Measurements from ENCODE around the gene NSRP1. TPM values are rescaled to one million over a fixed set of nuclear protein-coding genes. Genes with fewer than 3 reads are reported as not detected.
A peak's percentile ranks its signal among the peaks of the same experiment; 100 is the strongest.
"Not testable (repeated sequence)": the region's sequence is repeated elsewhere in the genome, so short reads cannot be mapped to it uniquely, and the experiment has no call there.

The NSRP1 gene
- total RNA-seq, 3 donors from 2014 or later, result 24.5 to 41.7 (median 24.7) TPM

DNA sequence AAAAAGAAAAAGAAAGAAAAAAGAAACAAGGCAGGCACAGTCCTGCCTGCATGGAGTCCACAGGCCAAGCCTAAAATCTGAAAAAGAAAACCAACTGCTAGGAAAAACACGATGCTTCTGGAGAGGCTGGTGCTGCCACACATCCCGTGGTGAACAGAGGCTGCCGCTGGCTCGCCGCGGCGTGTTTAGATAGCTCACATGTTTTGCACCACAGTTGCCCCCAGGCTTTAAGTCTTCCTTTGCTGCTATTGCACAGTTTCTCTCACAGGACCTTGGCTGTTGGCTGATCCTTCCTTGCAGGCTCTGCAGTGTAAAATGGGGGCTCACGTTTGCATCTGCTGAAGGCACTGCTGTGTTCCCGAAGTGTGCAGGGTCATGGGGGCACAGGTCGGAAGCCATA is 110.3 kb downstream of the NSRP1 start:
- Histone ChIP-seq H3K36me3 (ENCODE audit: low read depth) (no peaks in the 10 kb centered on the region), H3K9me3 (no peaks in the 10 kb centered on the region), H3K4me3 (no peak overlapping the region), H3K4me1 (ENCODE audit: low read depth) (no peaks in the 10 kb centered on the region)
- TF ChIP-seq, protein P1, sequence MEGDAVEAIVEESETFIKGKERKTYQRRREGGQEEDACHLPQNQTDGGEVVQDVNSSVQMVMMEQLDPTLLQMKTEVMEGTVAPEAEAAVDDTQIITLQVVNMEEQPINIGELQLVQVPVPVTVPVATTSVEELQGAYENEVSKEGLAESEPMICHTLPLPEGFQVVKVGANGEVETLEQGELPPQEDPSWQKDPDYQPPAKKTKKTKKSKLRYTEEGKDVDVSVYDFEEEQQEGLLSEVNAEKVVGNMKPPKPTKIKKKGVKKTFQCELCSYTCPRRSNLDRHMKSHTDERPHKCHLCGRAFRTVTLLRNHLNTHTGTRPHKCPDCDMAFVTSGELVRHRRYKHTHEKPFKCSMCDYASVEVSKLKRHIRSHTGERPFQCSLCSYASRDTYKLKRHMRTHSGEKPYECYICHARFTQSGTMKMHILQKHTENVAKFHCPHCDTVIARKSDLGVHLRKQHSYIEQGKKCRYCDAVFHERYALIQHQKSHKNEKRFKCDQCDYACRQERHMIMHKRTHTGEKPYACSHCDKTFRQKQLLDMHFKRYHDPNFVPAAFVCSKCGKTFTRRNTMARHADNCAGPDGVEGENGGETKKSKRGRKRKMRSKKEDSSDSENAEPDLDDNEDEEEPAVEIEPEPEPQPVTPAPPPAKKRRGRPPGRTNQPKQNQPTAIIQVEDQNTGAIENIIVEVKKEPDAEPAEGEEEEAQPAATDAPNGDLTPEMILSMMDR (IDR thresholded peaks at IDR 0.05), result no peak
- ATAC-seq (no peak), DNase-seq (no peak)
- intact Hi-C loops (cut with DNase I, micrococcal nuclease), result no loop called here

DNA sequence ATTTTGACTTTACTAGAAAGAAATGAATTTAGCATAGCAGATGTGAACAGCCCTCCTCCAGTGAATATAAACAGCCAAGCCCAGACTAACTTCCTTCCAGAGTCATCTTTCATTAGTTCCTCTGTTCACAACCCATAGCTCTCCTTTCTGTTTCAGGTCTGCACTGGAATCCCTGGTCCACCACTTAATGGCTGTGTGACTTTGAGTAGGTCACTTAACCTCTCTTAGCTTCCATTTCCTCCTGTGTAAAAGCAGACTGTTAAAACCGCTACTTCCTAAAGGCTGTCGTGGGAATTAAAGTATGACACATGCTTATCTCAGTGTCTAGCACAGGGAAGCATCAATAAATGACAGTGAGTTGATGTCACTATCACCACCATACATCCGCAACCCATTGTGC is 111.4 kb downstream of the NSRP1 start:
- TF ChIP-seq, protein P1 (IDR thresholded peaks at IDR 0.05), result no peak
- ATAC-seq, result no peak
- intact Hi-C loops (cut with DNase I, micrococcal nuclease), result no loop called here
- H3K4me3 ChIP-seq, result no peak overlapping the region
- no peaks in the 10 kb centered on the region for H3K36me3 ChIP-seq (ENCODE audit: low read depth)
- H3K9me3 ChIP-seq, result no peaks in the 10 kb centered on the region
- no peaks in the 10 kb centered on the region for H3K4me1 ChIP-seq (ENCODE audit: low read depth)
- no peak for DNase-seq

DNA sequence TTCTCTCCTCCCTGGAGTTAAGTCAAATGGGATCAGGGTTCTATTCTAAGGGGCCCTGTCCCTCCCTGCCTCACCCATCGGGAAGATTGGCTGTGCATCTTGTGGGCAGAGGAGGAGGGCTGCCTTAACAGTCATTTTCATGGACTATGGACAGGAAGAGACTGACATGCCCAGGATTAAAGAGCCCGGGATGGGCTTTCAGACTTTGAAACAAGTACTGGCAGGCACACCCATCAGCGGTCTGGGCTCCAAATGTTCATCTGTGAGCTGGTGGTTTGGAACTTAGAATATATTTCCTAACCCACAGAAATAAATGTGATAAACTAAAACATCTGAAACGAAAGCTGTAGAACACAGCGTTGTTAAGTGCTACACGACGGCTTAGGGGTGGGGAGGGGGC is 112.4 kb downstream of the NSRP1 start:
- ATAC-seq (peak; percentile 65), DNase-seq (no peak)
- Histone ChIP-seq H3K4me1 (ENCODE audit: low read depth) (no peaks in the 10 kb centered on the region), H3K9me3 (no peaks in the 10 kb centered on the region), H3K4me3 (no peak overlapping the region), H3K36me3 (ENCODE audit: low read depth) (no peaks in the 10 kb centered on the region)
- intact Hi-C loops (cut with DNase I, micrococcal nuclease), result no loop called here
- TF ChIP-seq, protein P1 (IDR thresholded peaks at IDR 0.05), result no peak

DNA sequence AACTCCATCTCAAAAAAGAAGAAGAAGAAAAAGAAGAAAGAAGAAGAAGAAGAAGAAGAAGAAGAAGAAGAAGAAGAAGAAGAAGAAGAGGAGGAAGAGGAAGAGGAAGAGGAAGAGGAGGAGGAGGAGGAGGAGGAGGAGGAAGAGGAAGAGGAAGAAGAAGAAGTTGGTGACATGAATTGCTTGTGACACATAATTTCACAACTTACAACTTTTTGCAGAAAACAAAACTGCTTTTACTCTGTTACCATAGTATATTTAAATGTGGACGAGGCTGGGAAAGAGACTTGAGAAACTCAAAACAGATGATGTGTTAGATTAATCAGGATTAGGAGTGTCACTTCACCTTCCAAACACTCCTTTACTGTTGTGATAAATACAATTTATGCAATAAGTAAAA is 113.4 kb downstream of the NSRP1 start:
- H3K4me3 ChIP-seq; intact Hi-C loops (cut with DNase I, micrococcal nuclease); H3K36me3 ChIP-seq (ENCODE audit: low read depth); H3K9me3 ChIP-seq; DNase-seq; ATAC-seq; H3K4me1 ChIP-seq (ENCODE audit: low read depth): not testable (repeated sequence)

DNA sequence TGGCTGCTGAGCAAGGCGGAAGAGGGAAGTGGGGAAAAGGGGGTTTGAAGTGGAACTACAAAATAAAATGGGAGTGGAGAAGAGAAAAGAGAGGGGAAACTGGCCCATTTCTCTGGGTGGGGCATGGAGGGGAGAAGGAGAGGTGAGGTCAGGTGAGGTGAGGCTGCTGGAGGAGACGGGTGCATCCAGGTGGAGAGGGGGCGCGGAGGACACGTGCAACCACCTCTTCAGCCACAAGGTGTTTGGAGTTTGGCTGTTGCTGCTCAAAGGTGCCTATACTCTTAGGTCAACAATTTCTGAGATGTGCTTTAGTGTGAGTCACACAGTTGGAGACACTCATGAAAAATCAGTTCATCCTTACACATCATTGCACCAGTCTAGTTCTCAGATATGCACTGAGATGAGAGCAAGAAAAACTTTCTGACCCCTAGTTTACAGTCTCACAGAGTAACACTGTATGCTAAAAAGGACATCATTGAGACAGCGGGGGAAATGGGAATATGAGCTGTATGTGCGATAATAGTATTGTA is 114.0 kb downstream of the NSRP1 start:
- Histone ChIP-seq H3K9me3 (no peaks in the 10 kb centered on the region), H3K4me3 (no peak overlapping the region), H3K36me3 (ENCODE audit: low read depth) (no peaks in the 10 kb centered on the region), H3K4me1 (ENCODE audit: low read depth) (peaks cover 5% of the 10 kb centered on the region)
- TF ChIP-seq, protein P1 (IDR thresholded peaks at IDR 0.05), result no peak
- intact Hi-C loops (cut with DNase I, micrococcal nuclease), result no loop called here
- ATAC-seq (no peak), DNase-seq (no peak)

DNA sequence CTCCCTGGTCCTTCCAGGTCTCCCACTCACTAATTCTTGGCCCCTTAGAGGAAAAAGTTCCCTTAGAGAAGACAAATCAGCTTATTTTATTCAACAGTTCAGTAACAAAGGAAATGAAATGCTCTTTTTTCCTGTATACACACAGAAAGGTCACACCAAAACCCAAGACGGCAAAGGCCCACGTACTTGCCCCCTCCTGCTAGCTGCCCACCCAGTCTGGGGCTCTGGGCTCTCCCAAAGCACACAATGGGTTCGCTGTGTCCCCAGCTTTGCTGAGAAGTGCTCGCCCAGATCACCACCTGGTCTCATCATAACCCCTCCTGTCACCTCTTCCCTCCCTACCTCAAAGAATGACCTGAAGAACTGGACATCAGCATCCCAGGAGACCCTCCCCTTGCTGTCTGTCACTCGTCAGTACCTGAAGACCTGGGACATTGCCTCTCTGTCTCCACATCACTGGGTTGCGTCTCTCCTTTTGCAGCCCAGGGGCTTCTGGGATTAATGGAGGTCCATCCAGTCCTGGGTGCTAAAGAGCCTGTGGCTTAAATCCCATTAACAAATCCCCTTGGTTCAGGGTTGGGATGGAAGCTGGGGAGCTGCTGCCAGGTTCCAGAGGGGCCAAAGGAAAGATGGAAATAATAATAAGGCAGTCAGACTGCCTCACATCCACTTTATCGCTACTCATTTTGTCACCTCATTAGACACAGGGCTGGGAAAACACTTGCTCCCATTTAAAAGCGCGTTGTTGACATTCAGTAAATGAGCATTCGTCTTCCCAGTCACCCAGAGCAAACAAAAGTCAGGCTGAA is 115.6 kb downstream of the NSRP1 start:
- no peak for ATAC-seq
- H3K36me3 ChIP-seq (ENCODE audit: low read depth), result no peaks in the 10 kb centered on the region
- no peak for DNase-seq
- TF ChIP-seq, protein P1 (IDR thresholded peaks at IDR 0.05), result no peak
- H3K9me3 ChIP-seq, result no peaks in the 10 kb centered on the region
- H3K4me3 ChIP-seq, result no peak overlapping the region
- peaks cover 17% of the 10 kb centered on the region for H3K4me1 ChIP-seq (ENCODE audit: low read depth)
- intact Hi-C loops (cut with DNase I, micrococcal nuclease), result no loop called here

Measured in mucosa of descending colon (tissue), 3 donors.